PC-9 (cell line): ENCODE results near the gene ROR2. TPM values are rescaled to one million over a fixed set of nuclear protein-coding genes. Genes with fewer than 3 reads are reported as not detected.

Experiments
- BruUV-seq: library from RNA; stranded (reverse); fragments of 400-500 nt; replicated peaks from 2 replicates; lab custom pipeline; 2021; lab: Mats Ljungman, UMichigan
- CTCF ChIA-PET: fragments of 300-600 bp; sonication (Branson Sonifier 250); formaldehyde crosslinking; loops from one replicate; lab custom pipeline; 2022; ENCODE audit warnings: antibody characterized with exemption; lab: Charles Lee
- POLR2A ChIA-PET: fragments of 300-600 bp; sonication (Branson Sonifier 250); formaldehyde crosslinking; loops from one replicate; lab custom pipeline; 2022; ENCODE audit warnings: antibody characterized with exemption; ENCODE audit not compliant: unreplicated experiment; lab: Charles Lee
- DNase-seq, 2 experiments: peaks; one replicate each; pipeline versions ENCODE4 v3.0.0 to v3.0.0-alpha.2; 2015 to 2022; ENCODE audit warnings: mixed read lengths in 1 of 2
- H2AFZ ChIP-seq: fragments of 200-600 bp; sonication (generic); 2 replicates; pipeline ENCODE4 v1.8.1; 2017; ENCODE audit warnings: antibody characterized with exemption
- H3F3A ChIP-seq: fragments of 200-600 bp; sonication (generic); 2 replicates; pipeline ENCODE4 v1.8.1; 2017; ENCODE audit warnings: antibody characterized with exemption, mild to moderate bottlenecking, low read depth; ENCODE audit not compliant: insufficient read depth
- H3K27ac ChIP-seq: fragments of 200-600 bp; sonication (generic); 2 replicates; pipeline ENCODE4 v1.6.1; 2016; ENCODE audit warnings: mixed run types
- H3K27me3 ChIP-seq: fragments of 200-600 bp; sonication (generic); 2 replicates; pipeline ENCODE4 v1.6.1; 2016; ENCODE audit warnings: low read depth, mixed run types; ENCODE audit not compliant: insufficient read depth
- H3K36me3 ChIP-seq: fragments of 200-600 bp; sonication (generic); 2 replicates; pipeline ENCODE4 v1.6.1; 2016; ENCODE audit warnings: low read depth, mixed run types
- H3K4me1 ChIP-seq: fragments of 200-600 bp; sonication (generic); replicated peaks from 2 replicates; pipeline ENCODE4 v1.6.1; 2016; ENCODE audit warnings: mixed run types; ENCODE audit not compliant: insufficient read depth
- H3K4me2 ChIP-seq: fragments of 200-600 bp; sonication (generic); 2 replicates; pipeline ENCODE4 v1.6.1; 2017; ENCODE audit warnings: mixed run types
- H3K4me3 ChIP-seq: fragments of 200-600 bp; sonication (generic); 2 replicates; pipeline ENCODE4 v1.6.1; 2016; ENCODE audit warnings: mixed run types
- H3K79me2 ChIP-seq: fragments of 200-600 bp; sonication (generic); 2 replicates; pipeline ENCODE4 v1.6.1; 2017; ENCODE audit warnings: low read depth, mixed run types
- H3K9me2 ChIP-seq: fragments of 200-600 bp; sonication (generic); 2 replicates; pipeline ENCODE4 v1.8.1; 2017; ENCODE audit warnings: mild to moderate bottlenecking; ENCODE audit not compliant: insufficient read depth
- H3K9me3 ChIP-seq: fragments of 200-600 bp; sonication (generic); 2 replicates; pipeline ENCODE4 v1.8.1; 2016; ENCODE audit warnings: low read depth; ENCODE audit not compliant: insufficient read depth
- H4K20me1 ChIP-seq: fragments of 200-600 bp; sonication (generic); 2 replicates; pipeline ENCODE4 v1.8.1; 2017; ENCODE audit not compliant: insufficient read depth
- EZH2 ChIP-seq: fragments of 200-600 bp; sonication (generic); IDR thresholded peaks from 2 replicates; pipeline ENCODE4 v1.8.0; 2017; ENCODE audit warnings: antibody characterized with exemption, low read depth
- intact Hi-C: fragments of 100-400 bp; cut with micrococcal nuclease; formaldehyde crosslinking; loops from one replicate; pipeline ENCODE4 v1.10.0; 2022; ENCODE audit not compliant: unreplicated experiment
- total RNA-seq: library from RNA; stranded (reverse); gene quantifications from 2 replicates; pipeline ENCODE4 v1.2.3, GENCODE V29; 2021
- TF ChIP-seq, protein P1 (sequence below): fragments of 200-600 bp; sonication (generic); conservative IDR thresholded peaks from 2 replicates; pipeline ENCODE4 v1.6.1; 2017; ENCODE audit warnings: mixed run types, antibody characterized with exemption, mild to moderate bottlenecking, moderate library complexity

The ROR2 gene
- total RNA-seq, 1 experiment from 2014 or later, result not detected

DNA sequence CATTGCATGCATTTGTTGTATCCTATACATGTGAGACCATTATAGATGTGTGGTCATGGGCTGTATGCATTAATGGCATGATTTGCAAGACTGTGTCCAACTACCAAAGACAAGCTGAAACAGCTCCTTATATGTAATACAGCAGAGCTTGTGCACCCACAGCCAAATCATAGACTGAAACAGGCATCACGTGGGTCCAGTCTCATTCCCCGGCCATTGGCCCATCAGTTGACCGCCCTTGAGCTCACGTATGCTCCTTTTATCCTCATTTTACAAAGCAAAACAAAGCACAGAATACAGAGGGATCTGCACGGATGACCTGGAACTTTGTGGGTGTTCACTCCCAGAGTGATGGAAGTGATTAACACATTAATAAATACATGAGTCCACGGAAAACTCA, 109.1 kb downstream of the ROR2 start:
- no peak overlapping the region for H3K4me2 ChIP-seq
- no TSS peak for BruUV-seq
- ChIA-PET CTCF (no interaction called here), POLR2A (no interaction called here)
- peaks cover 73% of the 10 kb centered on the region for H3K27me3 ChIP-seq
- H3K27ac ChIP-seq, result no peak overlapping the region
- intact Hi-C loops, result no loop called here
- no peak overlapping the region for H2AFZ ChIP-seq
- TF ChIP-seq EZH2, result no peak
- TF ChIP-seq, protein P1, sequence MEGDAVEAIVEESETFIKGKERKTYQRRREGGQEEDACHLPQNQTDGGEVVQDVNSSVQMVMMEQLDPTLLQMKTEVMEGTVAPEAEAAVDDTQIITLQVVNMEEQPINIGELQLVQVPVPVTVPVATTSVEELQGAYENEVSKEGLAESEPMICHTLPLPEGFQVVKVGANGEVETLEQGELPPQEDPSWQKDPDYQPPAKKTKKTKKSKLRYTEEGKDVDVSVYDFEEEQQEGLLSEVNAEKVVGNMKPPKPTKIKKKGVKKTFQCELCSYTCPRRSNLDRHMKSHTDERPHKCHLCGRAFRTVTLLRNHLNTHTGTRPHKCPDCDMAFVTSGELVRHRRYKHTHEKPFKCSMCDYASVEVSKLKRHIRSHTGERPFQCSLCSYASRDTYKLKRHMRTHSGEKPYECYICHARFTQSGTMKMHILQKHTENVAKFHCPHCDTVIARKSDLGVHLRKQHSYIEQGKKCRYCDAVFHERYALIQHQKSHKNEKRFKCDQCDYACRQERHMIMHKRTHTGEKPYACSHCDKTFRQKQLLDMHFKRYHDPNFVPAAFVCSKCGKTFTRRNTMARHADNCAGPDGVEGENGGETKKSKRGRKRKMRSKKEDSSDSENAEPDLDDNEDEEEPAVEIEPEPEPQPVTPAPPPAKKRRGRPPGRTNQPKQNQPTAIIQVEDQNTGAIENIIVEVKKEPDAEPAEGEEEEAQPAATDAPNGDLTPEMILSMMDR, result no peak
- H3K4me1 ChIP-seq, result peaks cover 11% of the 10 kb centered on the region
- no peak overlapping the region for H3K4me3 ChIP-seq
- no peak for DNase-seq
- H3K9me3 ChIP-seq, result no peaks in the 10 kb centered on the region
- no peaks in the 10 kb centered on the region for H3K36me3 ChIP-seq
- H3F3A ChIP-seq, result no peaks in the 10 kb centered on the region
- no peaks in the 10 kb centered on the region for H3K79me2 ChIP-seq
- H4K20me1 ChIP-seq, result no peaks in the 10 kb centered on the region
- H3K9me2 ChIP-seq, result no peaks in the 10 kb centered on the region

DNA sequence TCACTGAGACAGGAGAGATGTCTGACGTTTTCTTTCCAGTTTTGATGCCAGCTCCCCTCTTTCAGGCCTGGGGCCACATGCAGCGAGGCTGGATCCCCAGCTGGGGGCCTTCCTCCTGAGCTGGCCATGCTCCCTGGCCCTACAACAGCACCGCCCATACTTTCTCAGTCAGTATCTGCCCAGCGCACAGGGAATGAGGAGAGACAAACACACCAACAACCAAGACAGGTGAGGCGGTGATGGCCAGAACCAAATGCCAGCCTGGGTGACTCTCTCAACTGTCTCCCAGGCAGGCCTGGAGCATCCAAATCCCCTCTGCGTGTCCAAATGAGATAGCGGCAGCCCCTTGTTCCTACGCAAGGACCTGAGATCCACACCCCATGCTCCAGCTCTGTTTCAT, 109.6 kb downstream of the ROR2 start:
- TF ChIP-seq, protein P1, result no peak
- no peak for TF ChIP-seq EZH2
- no peak overlapping the region for H3K27ac ChIP-seq
- intact Hi-C loops, result no loop called here
- no peak for DNase-seq
- ChIA-PET POLR2A (no interaction called here), CTCF (no interaction called here)
- no peak overlapping the region for H3K4me2 ChIP-seq
- no peaks in the 10 kb centered on the region for H3K79me2 ChIP-seq
- no peaks in the 10 kb centered on the region for H3K9me3 ChIP-seq
- H3K4me1 ChIP-seq, result peaks cover 11% of the 10 kb centered on the region
- no peaks in the 10 kb centered on the region for H3K36me3 ChIP-seq
- H4K20me1 ChIP-seq, result no peaks in the 10 kb centered on the region
- H3K4me3 ChIP-seq, result no peak overlapping the region
- H3K27me3 ChIP-seq, result peaks cover 74% of the 10 kb centered on the region
- H2AFZ ChIP-seq, result no peak overlapping the region
- H3K9me2 ChIP-seq, result no peaks in the 10 kb centered on the region
- BruUV-seq, result no TSS peak
- H3F3A ChIP-seq, result no peaks in the 10 kb centered on the region

DNA sequence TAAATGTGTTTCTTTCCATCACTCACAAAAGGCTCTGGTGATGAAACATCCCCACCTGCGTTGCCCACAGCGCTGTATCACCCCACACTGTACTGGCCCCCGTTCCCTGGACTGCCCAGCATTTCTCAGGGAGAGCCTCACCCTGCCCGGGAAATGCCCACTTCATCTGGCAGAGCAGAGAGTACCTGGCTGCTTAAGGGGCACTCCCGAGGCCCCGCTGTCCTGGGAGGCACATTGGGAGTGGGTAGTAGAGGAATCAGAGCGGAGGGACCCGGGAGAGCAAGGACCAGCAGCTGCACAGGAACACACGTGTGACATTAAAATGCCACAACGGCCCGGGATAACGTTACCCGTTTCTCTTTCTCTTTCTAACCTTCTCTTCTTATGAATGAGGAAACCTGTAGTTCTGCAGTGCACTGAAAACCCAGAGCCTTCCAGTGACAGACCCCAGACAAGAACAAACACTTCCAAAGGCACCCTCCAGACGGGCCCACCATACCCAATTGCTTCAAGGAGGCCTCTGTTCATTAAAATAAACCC, 110.0 kb downstream of the ROR2 start:
- Histone ChIP-seq H3K4me2 (no peak overlapping the region), H3K27ac (no peak overlapping the region), H3K9me2 (no peaks in the 10 kb centered on the region), H3K9me3 (no peaks in the 10 kb centered on the region), H3K27me3 (peaks cover 73% of the 10 kb centered on the region), H3K36me3 (no peaks in the 10 kb centered on the region), H3K4me3 (no peak overlapping the region), H2AFZ (no peak overlapping the region), H3F3A (no peaks in the 10 kb centered on the region), H3K4me1 (peaks cover 11% of the 10 kb centered on the region), H4K20me1 (no peaks in the 10 kb centered on the region), H3K79me2 (no peaks in the 10 kb centered on the region)
- CTCF ChIA-PET, result no interaction called here
- intact Hi-C loops, result no loop called here
- no peak for DNase-seq
- TF ChIP-seq, protein P1, result no peak
- no peak for TF ChIP-seq EZH2
- BruUV-seq, result no TSS peak
- POLR2A ChIA-PET, result no interaction called here
